AG09319 (cell line): ENCODE results near the gene TMOD4.

ENCODE experiments used
- DNase-seq: peaks from one replicate; pipeline ENCODE4 v3.0.0-alpha.2; 2010; ENCODE audit warnings: low read depth; ENCODE audit errors: extremely low read depth
- TF ChIP-seq, protein P1 (sequence below): IDR thresholded peaks from 2 replicates; pipeline ENCODE4 v1.5.1; 2011; ENCODE audit warnings: low read depth, mild to moderate bottlenecking, inconsistent platforms, low read length, moderate library complexity

TMOD4 gene

GRCh38 chr1:151199873-151200581, 24.2 kb upstream of the TMOD4 start:
- TF ChIP-seq, protein P1, sequence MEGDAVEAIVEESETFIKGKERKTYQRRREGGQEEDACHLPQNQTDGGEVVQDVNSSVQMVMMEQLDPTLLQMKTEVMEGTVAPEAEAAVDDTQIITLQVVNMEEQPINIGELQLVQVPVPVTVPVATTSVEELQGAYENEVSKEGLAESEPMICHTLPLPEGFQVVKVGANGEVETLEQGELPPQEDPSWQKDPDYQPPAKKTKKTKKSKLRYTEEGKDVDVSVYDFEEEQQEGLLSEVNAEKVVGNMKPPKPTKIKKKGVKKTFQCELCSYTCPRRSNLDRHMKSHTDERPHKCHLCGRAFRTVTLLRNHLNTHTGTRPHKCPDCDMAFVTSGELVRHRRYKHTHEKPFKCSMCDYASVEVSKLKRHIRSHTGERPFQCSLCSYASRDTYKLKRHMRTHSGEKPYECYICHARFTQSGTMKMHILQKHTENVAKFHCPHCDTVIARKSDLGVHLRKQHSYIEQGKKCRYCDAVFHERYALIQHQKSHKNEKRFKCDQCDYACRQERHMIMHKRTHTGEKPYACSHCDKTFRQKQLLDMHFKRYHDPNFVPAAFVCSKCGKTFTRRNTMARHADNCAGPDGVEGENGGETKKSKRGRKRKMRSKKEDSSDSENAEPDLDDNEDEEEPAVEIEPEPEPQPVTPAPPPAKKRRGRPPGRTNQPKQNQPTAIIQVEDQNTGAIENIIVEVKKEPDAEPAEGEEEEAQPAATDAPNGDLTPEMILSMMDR = no peak
- DNase-seq = peak; percentile 18

DNA sequence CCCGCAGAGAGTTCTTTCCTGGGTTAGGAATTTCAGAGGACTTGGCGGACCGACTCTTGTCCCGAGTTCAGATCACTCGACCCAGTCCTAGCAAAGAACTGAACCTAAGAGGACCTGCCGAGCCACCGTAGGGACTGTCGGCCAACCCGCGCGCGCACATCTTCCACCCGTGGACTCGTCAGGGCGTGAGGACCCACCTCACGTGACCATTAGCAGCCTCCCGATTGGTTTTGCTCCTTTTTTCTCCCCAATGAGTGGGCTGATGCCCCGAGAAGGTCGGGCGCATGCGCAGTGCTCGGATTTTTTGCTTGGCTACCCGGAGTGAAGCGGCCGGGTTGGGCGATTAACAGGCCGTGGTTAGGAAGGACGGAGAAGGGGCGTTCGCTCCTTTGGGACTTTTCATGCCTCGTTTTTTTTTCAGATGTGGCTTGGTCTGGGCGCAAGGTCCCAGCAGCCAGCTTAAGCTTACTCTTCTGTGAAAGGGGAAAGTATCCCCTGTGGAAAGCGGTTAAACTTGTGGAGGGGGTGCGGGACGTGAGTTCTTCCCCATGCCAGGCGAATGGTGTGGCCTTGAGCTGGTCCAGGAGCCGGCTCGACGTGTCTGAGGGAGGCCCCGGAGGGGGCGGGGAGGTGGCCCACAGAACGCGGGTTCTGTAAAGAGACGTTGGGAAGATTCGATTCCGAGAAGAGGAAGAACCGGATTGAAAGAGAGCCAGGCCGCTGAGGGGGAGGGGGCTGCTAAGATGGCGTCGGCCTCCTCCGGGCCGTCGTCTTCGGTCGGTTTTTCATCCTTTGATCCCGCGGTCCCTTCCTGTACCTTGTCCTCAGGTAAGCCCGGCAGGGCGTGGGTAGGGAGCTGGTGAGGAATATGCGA, 22.7 kb upstream of the TMOD4 start, which contains the start of gene PIP5K1A:
TSS of gene PIP5K1A (plus strand) at position 299 of the 874 bp plus-strand sequence. CDS start at position 744, 445 bp downstream.
- TF ChIP-seq, protein P1 = no peak
- peak; percentile 96 for DNase-seq

- DNase-seq = no peak
- TF ChIP-seq, protein P1 = no peak
Measured at GRCh38 chr1:151197863-151198253, 22.1 kb upstream of the TMOD4 start.

DNA sequence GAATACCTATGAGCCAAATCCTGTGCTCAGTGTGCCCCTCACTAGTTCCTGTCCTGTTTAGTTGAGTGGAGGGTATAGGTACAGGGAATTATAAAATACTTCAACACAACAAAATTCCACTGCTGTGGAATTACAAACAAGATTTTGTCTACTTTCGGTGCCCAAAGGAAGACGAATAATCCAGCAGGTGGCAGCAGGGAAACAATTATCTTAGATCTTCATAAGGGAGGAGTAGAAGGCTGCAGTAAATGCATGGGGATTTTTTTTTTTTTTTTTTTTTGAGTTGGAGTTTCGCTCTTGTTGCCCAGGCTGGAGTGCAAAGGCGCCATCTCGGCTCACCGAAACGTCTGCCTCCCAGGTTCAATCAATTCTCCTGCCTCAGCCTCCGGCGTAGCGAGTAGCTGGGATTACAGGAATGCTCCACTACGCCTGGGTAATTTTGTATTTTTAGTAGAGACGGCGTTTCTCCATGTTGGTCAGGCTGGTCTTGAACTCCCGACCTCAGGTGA, 20.6 kb upstream of the TMOD4 start:
- peak; percentile 66 for DNase-seq
- TF ChIP-seq, protein P1 = peak; percentile 60

DNA sequence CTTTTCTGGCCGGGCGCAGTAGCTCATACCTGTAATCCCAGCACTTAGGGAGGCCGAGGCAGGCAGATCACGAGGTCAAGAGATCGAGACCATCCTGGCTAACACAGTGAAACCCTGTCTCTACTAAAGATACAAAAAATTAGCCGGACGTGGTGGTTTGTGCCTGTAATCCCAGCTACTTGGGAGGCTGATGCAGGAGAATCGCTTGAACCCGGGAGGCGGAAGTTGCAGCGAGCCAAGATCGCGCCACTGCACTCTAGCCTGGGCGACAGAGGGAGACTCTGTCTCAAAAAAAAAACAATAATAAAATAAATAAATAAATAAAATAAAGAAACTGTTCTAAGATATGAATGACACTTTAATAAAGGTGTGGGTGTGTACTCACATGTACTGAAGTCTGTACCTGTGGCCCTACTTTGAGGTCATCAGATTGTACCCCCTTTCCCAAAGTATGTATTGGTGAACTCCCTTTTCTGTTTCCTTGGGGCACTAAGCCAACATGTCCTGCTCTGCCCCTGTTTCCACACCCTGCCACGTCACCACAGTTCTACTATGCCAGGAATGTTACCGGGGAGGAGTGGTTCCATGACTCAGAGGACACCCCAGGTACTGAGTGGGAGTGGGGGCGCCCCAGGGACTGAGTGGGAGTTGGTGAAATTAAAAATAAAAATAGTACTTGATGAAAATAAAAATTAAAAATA, 19.3 kb upstream of the TMOD4 start:
- DNase-seq = peak; percentile 58

DNA sequence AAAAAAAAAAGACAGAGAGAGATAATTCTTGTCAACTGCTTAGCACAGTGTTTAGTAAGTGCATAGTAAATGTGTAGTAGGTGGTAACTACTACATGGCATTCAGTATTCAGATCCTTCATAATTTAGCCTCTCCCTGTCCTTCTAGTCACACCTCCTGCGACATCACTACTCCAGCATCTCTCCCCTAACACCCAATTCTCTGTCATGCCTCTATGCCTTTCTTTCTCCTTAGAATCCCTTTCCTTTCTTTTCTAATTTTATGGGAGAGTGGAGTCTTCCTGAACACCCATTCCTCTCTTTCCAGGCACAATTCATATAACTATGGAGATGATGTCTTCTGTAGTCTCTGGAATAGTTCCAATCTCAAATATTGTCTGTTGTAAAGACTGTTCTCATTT, 18.1 kb upstream of the TMOD4 start:
- DNase-seq = no peak
- TF ChIP-seq, protein P1 = no peak

- TF ChIP-seq, protein P1 = no peak
Measured at GRCh38 chr1:151193304-151193703, 17.5 kb upstream of the TMOD4 start.

More at GRCh38 chr1:151193304-151193703, 17.5 kb upstream of the TMOD4 start:
- no peak for DNase-seq
